ENCODE data around the gene PHC3.
"Not testable (repeated sequence)": the region's sequence is repeated elsewhere in the genome, so short reads cannot be mapped to it uniquely, and the experiment has no call there.

PHC3 gene

DNA sequence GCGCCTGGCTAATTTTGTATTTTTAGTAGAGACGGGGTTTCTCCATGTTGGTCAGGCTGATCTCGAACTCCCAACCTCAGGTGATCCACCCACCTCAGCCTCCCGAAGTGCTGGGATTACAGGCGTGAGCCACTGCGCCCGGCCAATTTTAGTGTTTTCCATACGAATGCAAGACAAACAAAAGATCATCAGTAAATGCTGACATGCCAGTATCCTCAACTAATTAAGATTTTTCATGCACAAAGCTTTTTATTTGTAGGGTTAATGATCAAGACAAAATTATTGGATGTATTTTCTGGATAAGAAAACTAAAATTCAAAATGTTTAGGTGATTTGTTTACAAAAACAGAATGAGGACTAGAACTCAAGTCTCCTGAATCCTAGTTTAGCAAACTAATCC lies 67.4 kb downstream of the PHC3 start:
- not testable (repeated sequence) for DNase-seq

DNA sequence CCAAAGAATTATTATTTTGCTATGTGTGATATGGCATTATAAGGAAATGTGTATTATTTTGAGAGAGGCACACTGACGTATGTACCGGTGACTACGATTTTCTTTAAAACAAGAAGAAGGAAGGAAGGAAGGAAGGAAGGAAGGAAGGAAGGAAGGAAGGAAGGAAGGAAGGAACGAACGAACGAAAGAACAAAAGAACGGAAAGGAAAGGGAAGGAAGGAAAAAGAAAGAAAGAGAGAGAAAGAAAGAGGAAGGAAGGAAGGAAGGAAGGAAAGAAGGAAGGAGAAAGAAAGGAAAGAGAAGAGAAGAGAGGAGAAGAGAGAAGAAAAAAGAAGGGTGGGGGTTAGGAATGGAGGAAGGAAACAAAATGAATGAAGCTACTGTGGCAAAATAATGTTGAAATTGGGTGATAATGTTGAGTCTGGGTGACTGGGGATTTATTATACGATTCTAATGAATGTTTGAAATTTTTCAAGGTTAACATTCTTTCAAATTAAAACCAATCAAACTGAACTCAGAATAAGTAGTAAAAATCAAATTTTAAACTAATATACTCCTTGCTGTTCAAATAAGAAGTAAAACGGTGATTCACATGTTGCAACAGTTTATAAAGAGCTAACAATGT lies 70.3 kb downstream of the PHC3 start:
- no peak for DNase-seq

DNA sequence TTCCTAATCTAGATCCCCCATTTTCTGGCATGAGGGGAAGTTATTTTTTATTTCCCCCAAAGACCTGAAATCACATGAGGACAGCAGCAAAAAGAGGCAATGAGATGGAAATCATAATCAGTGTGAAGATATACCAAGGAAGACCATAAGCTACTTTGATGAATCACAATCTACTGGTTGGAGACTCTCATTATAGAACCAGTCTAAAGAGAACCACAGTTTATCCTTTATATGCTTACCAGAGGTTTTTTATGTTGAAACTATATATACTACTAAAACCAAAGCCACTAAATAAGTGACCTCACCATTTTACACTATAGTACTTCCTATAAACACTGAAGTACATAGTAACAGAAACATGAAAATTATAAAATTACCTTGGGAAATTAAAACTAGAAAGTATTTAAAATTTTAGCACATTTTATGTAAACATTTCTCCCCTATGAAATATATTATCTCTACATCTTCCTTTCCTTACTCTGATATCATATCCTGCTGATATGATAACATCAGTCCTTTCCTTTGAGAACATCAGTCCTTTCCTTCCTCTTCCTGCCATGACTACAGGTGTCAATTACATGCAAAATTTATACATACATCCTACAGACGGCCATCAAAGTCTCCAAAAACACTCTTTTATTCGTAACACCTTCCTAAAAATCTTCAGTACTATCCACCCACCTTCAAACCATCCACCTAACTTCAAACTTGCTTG lies 71.8 kb downstream of the PHC3 start:
- no peak for DNase-seq

DNA sequence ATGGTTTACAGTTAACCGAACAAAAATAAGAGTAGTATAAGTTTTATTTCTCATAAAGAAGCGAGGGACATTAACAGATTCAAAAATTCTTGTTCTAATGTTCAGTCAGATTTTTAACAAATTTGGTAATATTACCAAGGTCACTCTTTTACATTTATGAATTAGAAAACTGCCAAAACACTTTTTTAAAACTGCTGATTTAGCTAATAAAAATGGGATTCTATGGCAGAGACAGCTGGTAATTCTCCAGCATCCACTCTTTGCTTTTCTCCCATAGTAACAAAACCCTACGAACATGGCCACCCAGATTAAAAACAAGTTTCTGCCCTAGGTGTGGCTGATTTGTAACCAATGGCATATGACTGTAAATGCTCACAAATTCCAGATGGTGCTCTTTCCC lies 72.6 kb downstream of the PHC3 start:
- no peak for DNase-seq

DNA sequence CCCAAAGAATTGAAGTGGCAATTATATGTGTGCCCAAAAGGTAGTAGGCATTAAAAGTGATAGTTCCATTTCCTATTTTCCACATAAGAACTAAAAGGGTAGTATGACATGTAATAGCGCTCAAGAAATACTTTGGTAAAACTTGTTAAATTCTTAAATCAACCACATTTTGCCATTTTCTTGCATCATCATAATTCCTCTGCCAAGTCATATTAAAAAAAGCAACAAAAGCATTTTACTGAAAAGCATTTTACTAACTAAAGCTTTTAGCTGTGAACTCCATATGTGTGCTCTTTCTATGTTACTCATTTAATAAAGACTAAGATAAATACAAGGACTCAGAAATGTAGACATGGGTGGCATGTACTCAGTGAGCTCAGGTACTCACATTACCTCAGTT lies 73.6 kb downstream of the PHC3 start:
- no peak for DNase-seq

DNA sequence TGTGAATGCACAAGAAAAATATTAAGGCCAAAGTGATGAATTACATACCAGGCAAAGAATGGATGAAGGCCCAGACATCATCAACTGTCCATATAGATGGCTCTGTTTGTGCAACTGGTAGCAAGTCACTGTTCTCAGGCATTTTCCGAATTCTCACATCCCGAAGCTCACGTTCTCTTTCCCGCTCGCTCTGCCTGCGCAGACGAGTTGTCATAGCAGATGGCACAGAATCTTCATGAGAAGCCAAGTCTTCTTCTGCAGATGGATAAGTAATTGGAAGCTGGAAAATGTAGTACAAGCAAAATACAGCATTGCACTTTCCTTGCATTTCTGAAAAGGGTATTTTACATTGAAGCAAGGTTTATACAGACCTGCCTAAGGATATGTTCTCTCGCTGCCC lies 79.1 kb downstream of the PHC3 start:
- DNase-seq, result no peak

DNA sequence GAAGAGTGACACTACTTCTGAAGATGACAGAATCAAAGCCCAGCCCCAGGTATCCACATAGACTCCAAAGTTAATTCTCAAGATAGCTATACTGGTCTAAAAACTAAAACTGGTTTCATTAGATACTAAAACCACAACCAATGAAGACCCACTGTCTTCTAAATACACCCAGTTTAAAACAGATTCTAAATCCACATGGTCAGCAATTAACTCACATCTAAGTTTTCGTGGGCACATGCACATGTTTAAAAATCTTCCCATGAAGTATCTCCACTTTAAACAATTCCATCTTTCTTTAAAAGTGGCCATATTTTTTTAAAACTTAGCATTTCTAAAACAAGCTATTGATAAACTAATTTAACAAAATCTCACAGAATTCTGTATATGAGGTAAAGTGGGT lies 80.6 kb downstream of the PHC3 start:
- no peak for DNase-seq

DNA sequence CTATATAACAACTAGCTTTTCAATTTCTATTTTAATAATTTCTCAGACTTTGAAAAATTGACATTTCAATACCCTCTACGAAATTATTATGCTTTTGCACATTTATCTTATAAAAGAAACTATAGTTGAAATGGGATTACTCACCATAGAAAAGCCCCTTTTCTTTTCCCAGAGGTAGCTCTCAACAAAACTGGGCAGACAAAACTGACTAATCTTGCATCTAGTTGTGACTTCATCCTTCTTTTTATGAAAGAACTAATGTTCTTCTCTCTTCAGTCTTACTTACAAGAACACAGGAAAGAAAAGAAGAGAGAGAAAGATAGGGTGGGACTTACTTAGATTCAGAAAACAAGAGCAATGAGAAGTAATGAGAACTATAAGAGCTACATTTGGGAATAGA lies 82.8 kb downstream of the PHC3 start:
- no peak for DNase-seq

DNA sequence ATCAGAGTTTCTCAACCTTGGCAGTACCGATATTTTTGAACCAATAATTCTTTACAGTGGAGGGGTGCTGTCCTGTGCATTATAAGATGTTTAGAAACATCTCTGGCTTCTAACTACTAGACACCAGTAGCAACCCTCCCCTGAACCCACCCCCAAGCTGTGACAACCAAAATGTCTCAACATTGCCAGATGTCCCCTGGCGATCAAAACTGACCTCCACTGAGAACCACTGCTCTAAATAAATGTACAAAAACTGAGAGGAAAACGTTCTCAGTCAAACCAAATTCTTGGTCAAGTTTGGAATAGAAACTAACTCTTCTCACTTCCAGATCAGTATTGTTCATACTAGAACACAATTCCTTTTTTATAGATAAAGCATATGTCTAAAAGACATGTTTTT lies 85.2 kb downstream of the PHC3 start:
- no peak for DNase-seq

DNA sequence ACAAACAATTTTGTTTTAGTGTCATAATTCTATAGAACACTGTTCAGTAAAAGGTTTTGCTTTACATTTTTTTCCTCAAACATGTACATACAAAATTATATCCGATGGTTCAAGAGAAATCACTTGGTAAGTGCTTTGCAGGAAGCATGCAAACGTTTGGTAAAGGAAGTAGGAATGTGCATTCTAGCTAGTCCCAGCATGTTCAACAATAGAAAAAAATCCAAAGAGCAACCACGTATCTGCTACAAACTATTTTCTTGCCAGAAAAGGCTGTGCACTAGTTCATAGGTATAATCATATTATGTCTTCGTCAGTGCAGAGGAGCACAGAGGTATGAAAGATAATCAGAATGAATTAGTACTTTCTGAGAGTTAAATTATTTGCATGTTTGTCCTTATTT lies 85.8 kb downstream of the PHC3 start:
- DNase-seq, result no peak

DNA sequence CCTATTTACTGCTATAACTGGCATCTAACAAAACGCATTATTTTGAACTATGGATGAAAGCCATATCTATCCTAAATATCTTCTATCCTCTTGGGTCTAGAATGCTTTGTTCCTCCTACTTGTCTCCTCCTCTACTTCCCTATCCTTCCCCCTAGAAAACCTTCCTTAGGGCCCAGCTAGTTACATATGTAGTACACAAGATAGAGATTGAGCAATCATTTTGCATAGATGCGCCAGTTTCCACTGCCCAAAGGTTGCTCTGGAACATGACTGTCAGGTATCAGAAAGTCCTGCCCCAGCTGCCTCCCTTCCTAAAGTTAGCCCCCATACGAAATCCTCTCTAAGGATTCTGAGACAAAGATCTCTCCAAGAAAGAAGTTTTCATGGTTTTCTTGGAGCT lies 88.6 kb downstream of the PHC3 start:
- DNase-seq, result no peak

DNA sequence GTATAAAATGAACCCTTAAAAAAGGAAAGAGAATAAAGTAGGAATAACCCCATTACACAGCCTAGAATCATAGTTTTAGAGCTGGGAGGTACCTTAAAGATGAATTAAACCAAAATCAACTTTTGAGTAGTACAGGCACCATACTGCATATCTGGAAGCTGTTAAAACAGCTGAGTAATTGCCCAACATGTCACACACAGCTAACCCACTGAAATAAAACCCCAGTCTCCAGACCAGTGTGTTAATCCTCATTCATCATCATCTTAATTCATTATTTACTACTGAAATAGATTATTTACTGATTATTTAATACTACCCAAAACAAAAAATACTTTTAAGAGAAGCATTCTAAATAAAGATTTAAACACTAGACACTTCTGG lies 90.9 kb downstream of the PHC3 start:
- no peak for DNase-seq

DNA sequence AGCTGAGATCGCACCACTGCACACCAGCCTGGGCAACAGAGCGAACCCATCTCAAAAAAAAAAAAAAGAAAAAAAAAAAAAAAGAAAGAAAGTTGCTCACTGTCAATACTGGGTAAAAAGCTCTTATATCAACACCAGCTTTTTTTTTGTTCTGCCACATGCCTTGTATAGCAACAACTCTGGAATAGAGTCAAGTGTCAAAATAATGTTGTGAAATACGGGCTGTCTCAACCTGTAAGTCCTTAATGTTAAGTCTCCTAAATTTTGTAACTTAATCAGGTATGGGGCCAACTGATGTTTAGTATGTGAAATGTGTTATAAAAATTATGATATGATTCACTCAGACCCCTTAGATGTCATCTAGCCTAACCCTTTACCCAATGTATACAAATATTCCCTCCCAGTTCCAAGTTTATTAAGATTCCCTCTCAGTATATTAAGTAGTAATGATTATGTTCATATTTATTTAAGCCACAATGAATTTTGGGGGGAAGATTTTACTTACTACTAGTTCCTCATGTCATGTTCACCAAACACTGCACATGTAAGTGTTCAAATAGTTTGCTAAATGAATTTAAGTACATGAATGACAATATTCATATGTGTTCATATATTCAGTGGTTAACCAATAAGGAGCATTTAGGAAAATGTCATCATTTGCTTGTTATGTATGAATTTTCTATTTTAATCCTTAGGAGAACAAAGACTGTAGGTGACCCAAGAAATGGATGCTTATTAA lies 91.5 kb downstream of the PHC3 start:
- no peak for DNase-seq

DNA sequence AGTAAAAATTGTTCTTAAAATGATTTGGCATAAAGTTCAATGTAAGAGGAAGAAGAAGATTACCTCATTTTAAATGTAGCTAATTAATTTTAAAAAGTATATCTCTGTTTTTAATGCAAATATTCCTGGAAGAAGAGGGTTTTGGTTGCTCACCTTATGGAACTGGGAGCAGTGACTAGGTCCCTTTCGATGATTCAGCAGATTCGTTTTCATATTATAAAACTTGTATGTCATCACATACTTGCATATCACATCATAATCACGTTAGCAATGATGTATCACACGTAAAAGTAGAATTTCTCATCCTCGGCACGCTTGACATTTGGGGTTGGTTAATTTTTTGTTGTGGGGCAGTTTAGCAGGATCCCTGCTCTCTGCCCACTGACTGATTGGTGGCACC lies 96.1 kb downstream of the PHC3 start:
- DNase-seq, result no peak

DNA sequence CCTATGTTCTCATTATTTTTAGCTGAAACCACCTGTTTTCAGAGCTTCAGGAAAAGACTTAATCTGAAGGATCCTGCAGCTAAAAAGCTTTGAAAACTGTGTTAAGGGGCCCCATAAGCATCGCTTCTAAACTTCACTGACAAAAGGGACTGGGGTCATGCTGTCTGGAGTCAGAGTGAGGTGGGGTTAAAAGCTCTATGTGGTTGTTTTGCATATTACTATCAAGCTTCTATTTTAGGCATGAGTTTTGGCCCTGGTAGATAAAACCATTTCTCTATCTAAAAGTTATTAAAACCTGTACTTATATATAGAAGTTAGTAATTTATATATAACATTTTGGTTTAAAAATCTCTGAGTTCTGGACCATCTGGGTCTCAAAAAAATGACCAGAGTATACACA lies 98.2 kb downstream of the PHC3 start:
- DNase-seq, result no peak

DNA sequence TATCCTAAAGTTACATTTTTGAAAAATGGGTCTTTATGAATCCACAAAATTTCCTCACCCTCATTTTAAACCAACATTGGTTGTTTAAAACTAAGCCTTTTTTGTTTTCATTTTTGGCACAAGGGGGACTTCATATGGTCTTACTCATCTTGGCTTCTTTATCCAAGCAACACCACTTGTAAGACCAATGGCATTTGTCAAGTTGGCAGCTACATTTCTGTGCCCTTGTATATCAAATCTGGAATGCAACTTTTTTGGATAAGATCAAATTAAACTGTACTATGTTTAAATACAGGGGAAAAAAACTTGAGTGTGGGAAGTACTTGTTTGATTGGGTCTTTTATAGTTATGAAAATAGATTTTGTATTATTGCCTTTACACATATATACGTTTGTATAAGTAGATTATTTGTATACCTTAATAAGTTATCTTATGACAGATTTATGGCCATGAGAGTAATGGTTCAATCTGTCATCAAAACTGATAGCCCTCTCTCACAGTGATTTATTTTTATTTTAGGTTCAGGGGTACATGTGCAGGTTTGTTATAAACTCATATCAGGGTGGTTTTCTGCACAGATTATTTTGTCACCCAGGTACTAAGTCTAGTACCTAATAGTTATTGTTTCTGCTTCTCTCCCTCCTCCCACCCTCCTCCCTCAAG lies 100.3 kb downstream of the PHC3 start:
- DNase-seq, result no peak

DNA sequence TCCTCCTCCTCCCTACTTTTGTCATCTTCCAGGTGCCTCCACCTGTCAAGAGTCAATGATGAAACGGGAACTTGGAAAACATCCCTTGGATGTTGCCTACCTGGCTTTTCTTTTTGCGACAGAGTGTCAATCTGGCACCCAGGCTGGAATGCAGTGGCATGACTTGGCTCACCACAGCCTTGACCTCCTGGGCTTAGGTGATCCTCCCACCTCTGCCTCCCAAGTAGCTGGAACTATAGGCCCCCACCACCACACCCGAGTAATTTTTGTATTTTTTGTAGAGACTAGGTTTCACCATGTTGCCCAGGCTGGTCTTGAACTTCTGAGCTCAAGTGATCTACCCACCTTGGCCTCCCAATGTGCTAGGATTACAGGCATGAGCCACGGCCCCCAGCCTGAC lies 100.9 kb downstream of the PHC3 start:
- DNase-seq, result no peak

DNA sequence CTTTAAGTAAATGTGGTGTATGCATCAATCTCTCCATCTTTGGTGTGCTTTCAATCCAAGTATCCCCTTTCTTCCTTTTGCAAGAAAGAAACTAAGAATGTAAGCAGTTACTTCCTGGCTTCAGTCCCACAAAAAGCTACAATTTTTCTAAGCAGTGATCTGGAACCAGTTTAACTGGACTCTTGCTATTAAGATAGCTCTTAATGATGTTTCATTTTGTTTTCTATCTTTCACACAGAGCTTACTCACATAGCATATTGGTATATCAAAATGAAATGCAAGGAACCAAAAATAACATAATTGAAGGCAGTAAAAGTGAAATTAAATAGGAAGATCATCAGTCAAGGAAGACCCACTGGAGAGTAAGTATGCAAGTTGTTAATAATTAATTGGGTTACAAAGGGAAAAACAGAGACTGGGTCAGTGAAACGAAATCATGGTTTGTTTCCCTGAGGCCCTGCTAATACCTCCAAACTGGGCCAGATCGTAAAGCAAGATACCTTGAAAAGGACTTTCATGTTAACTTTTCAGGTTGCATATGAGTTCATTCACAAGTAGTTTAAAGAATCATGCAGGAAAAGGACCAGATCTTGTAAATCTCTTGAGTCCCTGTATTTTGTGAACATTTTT lies 101.9 kb downstream of the PHC3 start:
- no peak for DNase-seq

DNA sequence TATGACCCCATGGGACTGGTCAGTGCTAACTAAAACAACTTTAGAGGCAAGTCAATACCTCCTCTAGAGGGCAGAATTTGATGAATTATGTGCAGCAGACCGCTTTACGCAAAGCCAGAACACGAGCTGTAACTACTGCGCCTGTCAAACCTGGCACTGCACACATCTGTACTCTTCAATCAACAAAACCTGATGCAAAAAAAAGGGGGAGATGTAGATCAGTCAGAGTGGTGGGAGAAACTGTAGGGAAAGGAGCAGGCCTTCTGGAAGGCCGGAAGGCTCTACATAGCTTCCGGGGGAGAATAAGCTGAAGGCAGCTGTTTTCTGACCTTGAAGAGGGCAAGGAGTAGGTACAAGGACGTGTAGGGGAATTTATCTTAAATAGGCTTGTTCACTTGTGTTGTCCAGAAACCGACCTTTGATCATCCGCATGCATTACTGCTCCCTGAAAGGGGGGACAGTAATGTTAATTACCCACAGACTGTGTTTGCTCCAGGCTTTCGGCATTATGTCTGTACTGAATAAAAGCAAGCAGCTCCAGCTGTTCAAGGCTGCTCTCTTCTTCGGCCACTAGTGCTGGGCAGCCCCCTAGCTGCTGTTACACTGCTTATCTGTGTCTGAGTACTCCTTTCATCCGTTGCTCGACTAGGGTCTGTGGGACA lies 102.8 kb downstream of the PHC3 start:
- no peak for DNase-seq

DNA sequence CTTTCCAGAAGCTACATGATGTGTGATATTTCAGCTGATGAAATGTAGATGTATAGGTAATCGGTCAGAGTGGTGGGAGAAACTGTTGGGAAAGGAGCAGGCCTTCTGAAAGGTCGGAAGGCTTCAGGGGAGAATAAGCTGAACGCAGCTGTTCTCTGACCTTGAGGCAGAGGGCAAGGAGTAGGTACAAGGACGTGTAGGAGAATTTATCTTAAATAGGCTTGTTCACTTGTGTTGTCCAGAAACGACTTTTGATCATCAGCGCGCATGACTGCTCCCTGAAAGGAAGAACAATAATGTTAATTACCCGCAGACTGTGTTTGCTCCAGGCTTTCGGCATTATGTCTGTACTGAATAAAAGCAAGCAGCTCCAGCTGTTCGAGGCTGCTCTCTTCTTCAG lies 104.2 kb downstream of the PHC3 start:
- DNase-seq, result no peak

DNA sequence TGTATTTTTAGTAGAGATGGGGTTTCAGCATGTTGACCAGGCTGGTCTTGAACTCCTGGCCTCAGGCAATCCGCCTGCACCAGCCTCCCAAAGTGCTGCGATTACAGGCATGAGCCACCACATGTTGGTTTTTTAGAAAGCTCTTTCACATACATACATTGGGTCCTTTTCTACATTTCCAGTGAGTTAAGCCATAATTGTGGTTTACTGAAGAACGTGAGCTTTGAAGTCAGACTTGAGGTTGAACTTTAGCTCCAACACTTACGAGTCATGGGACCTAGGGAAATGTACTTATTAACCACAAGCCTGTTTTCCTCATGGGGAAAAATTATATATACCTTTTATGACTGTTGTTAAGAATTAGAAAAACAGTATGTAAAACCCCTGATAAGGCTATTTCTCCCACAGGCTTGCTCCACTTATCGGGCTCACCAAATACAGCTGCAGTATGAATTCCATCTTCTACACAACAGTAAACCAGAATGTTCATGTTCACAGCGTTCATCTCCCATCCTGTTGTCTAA lies 104.8 kb downstream of the PHC3 start:
- DNase-seq, result no peak

DNA sequence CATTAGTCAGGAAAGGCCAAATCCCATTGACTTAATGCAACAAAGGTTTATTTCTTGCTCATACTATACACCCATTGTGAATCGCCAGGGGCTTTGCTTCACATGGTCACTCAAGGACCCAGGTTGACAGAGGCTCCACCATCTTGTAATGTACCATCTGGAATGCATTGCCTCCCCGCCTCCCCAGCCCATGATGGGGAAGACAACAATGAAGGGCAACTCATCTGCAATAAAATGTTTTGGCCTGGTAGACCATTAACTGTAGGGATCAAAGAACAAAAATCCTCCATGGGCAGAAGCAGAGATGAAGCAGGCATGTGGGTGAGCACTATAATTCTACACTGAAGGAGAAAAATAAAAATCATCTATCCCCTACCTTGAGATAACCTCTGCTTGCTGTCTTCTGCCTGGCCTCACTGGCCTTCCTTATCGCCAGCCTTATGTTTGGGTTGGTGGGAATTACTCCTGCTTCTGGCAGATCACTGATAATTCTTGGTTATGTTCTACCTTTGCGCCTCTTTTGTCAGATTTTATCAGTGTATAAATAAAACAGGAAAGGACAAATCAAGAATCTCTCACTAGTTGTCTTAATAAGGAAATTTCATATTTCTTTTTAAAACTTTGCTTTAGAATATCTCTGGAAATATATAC lies 106.0 kb downstream of the PHC3 start:
- DNase-seq, result no peak
